ENCODE data around the gene DNAJB2. TPM values are rescaled to one million over a fixed set of nuclear protein-coding genes. Genes with fewer than 3 reads are reported as not detected.

Gene DNAJB2
- total RNA-seq, 6 experiments from 2014 or later, result 32.6 to 52.1 (median 39.9) TPM

GRCh38 chr2:219266232-219266631 is 12.9 kb upstream of the DNAJB2 start:
- H3K27ac ChIP-seq, result no peak overlapping the region
- no peaks in the 10 kb centered on the region for H3K9me3 ChIP-seq
- no peaks in the 10 kb centered on the region for H3K36me3 ChIP-seq
- WGBS (ENCODE audit: insufficient coverage, low coverage, low lambda C conversion rate, missing lambda C conversion rate), result 100% methylated on average over 1 of the region's 5 CpGs
- intact Hi-C loops (cut with DNase I), result no loop called here
- no peaks in the 10 kb centered on the region for H3K27me3 ChIP-seq
- H3K4me1 ChIP-seq, result peaks cover 0 to 16% (median 7%) of the 10 kb centered on the region in 4 donors
- no peak overlapping the region for H3K4me3 ChIP-seq
- TF ChIP-seq POLR2A (IDR thresholded peaks at IDR 0.05), result no peak
- TF ChIP-seq, protein P1, sequence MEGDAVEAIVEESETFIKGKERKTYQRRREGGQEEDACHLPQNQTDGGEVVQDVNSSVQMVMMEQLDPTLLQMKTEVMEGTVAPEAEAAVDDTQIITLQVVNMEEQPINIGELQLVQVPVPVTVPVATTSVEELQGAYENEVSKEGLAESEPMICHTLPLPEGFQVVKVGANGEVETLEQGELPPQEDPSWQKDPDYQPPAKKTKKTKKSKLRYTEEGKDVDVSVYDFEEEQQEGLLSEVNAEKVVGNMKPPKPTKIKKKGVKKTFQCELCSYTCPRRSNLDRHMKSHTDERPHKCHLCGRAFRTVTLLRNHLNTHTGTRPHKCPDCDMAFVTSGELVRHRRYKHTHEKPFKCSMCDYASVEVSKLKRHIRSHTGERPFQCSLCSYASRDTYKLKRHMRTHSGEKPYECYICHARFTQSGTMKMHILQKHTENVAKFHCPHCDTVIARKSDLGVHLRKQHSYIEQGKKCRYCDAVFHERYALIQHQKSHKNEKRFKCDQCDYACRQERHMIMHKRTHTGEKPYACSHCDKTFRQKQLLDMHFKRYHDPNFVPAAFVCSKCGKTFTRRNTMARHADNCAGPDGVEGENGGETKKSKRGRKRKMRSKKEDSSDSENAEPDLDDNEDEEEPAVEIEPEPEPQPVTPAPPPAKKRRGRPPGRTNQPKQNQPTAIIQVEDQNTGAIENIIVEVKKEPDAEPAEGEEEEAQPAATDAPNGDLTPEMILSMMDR (IDR thresholded peaks at IDR 0.05), result no peak
- no peak for ATAC-seq
- DNase-seq, result no peak

DNA sequence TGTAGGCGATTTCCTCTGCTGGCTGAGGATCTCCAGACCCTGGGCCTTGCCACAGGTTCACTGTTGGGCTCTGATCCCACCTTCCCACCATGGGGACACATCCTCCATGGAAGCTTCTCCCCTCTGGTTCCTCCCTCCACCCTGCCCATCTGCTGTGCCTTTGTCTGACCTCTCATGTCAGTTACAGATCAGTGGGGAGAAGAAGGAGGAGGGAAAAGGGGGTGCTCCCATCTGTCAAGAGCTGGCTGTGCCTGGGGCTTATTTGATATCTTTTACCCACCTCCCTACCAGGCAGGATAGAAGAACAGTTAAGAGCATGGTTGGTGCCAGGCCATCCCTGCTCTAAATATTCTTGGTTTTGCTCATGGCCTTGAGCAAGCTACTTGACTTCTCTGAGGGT is 12.3 kb upstream of the DNAJB2 start:
- Histone ChIP-seq H3K4me3 (no peak overlapping the region), H3K27me3 (no peaks in the 10 kb centered on the region), H3K4me1 (peaks cover 0 to 16% (median 7%) of the 10 kb centered on the region in 4 donors), H3K36me3 (no peaks in the 10 kb centered on the region), H3K9me3 (no peaks in the 10 kb centered on the region), H3K27ac (no peak overlapping the region)
- TF ChIP-seq, protein P1 (IDR thresholded peaks at IDR 0.05), result no peak
- no peak for TF ChIP-seq POLR2A (IDR thresholded peaks at IDR 0.05)
- intact Hi-C loops (cut with DNase I), result no loop called here
- no peak for ATAC-seq
- DNase-seq, result peak in 1 of 3 donors; percentile 26
- no CpG with 5 or more reads among the region's 1 CpG for WGBS (ENCODE audit: insufficient coverage, low coverage, low lambda C conversion rate, missing lambda C conversion rate)

DNA sequence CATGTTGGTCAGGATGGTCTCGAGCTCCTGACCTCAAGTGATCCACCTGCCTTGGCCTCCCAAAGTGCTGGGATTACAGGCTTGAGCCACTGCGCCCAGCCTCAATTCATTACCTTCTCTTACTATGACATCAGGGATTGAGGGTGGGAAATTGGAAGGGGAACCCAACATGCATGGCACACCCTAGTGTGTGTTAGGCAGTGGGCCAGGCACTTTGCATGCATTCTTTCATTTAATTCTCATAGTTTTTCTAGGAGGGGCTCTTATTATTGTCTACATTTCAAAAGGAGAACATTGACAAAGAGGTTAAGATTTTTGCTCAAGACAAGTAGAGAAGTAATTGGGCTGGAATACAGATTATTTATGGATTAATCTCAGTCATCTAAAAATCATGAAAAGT is 10.9 kb upstream of the DNAJB2 start:
- ATAC-seq, result no peak
- intact Hi-C loops (cut with DNase I), result no loop called here
- WGBS (ENCODE audit: insufficient coverage, low coverage, low lambda C conversion rate, missing lambda C conversion rate), result no CpG with 5 or more reads among the region's 2 CpGs
- Histone ChIP-seq H3K4me1 (peaks cover 0 to 16% (median 7%) of the 10 kb centered on the region in 4 donors), H3K27me3 (no peaks in the 10 kb centered on the region), H3K27ac (no peak overlapping the region), H3K9me3 (no peaks in the 10 kb centered on the region), H3K36me3 (no peaks in the 10 kb centered on the region), H3K4me3 (no peak overlapping the region)
- no peak for TF ChIP-seq POLR2A (IDR thresholded peaks at IDR 0.05)
- TF ChIP-seq, protein P1 (IDR thresholded peaks at IDR 0.05), result no peak
- DNase-seq, result no peak

DNA sequence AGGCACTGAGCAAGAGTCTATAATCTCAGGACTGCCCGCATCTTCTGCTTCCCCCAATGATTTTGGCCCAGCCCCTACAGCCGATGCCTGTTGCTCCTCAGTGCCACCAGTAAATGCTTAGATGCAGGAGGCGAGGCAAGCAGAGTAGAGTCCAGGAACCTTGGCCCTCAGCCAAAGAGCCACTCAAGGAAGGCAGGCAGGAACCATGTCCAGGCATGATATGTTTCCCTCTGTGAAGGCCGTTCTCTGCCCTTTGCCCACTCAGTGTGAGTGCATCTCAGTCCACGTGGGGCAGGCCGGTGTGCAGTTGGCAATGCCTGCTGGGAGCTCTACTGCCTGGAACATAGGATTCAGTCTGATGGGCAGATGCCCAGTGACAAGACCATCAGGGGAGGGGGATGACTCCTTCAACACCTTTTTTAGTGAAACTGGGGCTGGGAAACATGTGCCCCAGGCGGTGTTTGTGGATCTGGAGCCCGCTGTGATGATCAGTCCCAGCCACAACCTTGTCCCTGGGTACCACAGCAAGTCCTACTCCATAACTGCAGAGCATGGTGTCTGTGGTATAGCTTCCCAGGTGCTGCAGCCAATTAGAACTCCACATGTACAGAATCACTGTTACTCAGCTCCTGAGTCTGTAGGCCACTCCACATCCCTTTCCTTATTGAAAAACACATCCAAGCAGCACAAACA is 9.7 kb upstream of the DNAJB2 start:
- TF ChIP-seq, protein P1 (IDR thresholded peaks at IDR 0.05), result no peak
- no peak for TF ChIP-seq POLR2A (IDR thresholded peaks at IDR 0.05)
- ATAC-seq (peak; percentile 91 to 95 (median 94)), DNase-seq (peak; percentile 83 to 90 (median 89))
- WGBS (ENCODE audit: insufficient coverage, low coverage, low lambda C conversion rate, missing lambda C conversion rate), result 49% methylated on average over 8 of the region's 8 CpGs
- Histone ChIP-seq H3K27me3 (no peaks in the 10 kb centered on the region), H3K27ac (peak overlapping the region in 2 of 3 donors; percentile 15 to 55), H3K4me3 (no peak overlapping the region), H3K9me3 (no peaks in the 10 kb centered on the region), H3K4me1 (peaks cover 0 to 16% (median 7%) of the 10 kb centered on the region in 4 donors), H3K36me3 (no peaks in the 10 kb centered on the region)
- intact Hi-C loops (cut with DNase I), result no loop called here
